Measurements from ENCODE around the gene TMEM190.
"Not testable (repeated sequence)": the region's sequence is repeated elsewhere in the genome, so short reads cannot be mapped to it uniquely, and the experiment has no call there.

TMEM190 gene

GRCh38 chr19:55376241-55376933 lies at the start of gene TMEM190:
Gene TMEM190, plus strand, starts transcription at chr19:55376826. Its CDS starts 28 bp downstream, at chr19:55376854.
- DNase-seq = no peak

- DNase-seq = not testable (repeated sequence)
Observed at GRCh38 chr19:55328774-55329318, 47.8 kb upstream of the TMEM190 start.

- not testable (repeated sequence) for DNase-seq
Observed at GRCh38 chr19:55329791-55330190, 46.8 kb upstream of the TMEM190 start.

GRCh38 chr19:55333870-55334269 lies 42.8 kb upstream of the TMEM190 start:
- DNase-seq = no peak

DNA sequence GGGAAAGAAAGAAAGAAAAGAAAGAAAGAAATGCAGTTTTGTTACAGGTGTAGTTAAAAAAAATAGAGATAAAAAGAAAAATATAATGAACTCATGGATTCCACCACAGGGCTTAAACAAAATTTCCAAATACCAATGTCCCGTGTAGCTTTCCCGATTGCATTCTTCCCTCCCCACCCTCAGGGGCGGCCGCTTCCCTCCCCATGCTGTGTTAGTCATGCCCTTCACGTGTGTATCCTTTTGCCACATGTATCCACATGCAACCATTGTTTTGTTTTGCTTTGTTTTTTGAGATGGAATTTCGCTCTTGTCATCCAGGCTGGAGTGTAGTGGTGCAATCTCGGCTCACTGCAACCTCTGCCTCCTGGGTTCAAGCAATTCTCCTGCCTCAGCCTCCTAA lies 40.5 kb upstream of the TMEM190 start:
- DNase-seq = peak; percentile 9

DNA sequence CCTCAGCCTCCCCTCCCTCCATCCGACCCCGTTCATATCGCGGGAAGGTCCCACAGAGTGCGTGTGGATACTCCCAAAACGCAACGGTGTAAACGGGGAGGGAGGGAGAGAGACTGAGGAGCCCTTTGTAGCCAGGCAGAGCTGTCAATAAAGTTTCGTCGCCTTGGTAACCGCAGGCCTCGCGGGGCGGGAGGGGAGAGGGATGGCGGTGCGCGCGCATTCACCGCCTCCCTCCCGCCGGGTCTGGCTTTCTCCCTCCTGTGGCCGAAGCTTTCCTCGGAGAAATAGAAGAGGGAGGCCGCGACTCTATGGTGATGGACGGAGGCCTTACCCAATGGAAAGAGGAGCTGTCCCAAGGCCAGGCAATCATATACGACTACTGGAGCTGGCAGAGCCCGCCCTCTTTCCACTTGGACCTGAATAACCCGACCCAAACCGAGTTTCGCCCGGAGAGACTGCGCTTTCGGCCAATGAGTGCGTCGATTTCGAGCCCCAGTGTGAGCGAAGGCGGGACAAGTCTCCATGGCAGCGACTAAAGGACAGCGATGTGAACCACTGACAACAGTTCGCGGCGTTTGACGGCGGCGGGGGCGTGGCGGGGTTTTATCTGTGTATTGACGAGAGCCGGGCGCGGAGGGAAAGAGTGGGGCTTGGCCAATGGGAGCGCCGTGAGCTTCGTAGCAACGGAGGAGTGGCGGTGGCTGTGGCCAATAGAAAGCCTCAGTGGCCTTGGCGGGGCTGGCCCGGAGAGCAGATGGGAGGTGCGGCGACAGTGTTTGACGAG lies 37.3 kb upstream of the TMEM190 start, which contains the start of gene KMT5C:
Gene KMT5C, plus strand, starts transcription at position 772 of the 784 bp plus-strand sequence. CDS start 2,061 bp downstream, outside the sequence.
- peak; percentile 100 for DNase-seq

DNA sequence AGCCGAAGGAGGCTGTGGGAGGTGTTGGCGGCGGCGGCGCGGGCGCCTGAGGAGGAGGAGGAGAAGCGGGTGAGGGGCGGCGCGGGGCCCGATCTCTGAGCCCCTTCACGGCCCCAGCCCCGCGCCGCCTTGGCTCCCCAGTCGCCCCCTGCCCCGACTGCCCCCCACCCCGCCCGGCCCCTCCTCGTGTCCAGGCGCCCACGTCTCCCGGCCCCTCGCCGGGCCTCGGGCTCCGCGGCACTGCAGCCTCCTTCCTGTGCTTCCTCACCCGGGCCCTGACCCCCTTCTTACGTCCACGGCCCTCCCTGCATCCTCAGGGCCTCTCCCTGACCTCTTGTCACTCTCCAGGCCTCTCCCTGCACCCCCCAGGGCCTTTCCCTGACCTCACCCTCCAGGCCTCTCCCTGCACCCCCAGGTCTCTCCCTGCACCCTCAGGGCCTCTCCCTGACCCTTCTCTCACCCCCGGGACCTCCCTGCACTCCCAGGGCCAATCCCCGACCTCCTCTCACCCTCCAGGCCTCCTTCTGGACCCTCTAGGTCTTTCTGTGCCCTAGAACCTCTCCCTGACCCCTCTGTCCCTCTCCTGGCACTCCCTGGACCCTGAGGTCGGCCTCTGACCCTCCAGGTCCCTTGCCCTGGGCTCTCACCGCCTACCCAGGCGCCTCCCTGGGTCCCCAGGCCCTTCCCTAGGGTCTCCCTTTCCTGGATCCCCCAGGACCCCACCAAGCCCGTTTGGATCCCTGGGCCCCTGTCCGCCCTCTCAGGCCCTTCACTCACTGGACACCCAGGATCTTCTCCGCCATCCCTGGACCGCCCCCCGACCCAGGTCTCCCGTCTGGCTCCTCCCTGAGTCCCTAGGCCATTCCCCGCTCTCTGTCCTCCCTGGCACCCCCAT lies 36.5 kb upstream of the TMEM190 start:
- DNase-seq = peak; percentile 55

DNA sequence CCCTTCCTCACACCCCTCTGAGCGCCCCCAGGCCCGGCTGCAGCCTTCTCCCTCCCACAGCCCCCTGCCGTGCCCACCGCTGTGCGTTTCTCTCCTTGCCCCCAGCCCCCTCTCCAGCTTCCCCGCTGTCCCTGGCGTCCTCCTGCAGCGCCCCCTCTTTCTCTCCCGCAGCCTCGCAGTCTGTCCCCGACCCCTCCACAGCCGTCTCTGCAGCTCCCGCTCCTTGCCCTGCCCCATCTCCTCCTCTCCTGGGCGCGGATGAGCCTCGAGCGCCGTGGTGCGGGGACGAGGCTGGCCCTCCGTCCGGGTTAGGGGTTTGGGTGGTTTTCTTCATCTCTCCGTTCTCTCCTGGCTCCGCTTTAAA lies 35.9 kb upstream of the TMEM190 start:
- peak; percentile 61 for DNase-seq

GRCh38 chr19:55341171-55341588 lies 35.4 kb upstream of the TMEM190 start:
- peak; percentile 86 for DNase-seq

DNA sequence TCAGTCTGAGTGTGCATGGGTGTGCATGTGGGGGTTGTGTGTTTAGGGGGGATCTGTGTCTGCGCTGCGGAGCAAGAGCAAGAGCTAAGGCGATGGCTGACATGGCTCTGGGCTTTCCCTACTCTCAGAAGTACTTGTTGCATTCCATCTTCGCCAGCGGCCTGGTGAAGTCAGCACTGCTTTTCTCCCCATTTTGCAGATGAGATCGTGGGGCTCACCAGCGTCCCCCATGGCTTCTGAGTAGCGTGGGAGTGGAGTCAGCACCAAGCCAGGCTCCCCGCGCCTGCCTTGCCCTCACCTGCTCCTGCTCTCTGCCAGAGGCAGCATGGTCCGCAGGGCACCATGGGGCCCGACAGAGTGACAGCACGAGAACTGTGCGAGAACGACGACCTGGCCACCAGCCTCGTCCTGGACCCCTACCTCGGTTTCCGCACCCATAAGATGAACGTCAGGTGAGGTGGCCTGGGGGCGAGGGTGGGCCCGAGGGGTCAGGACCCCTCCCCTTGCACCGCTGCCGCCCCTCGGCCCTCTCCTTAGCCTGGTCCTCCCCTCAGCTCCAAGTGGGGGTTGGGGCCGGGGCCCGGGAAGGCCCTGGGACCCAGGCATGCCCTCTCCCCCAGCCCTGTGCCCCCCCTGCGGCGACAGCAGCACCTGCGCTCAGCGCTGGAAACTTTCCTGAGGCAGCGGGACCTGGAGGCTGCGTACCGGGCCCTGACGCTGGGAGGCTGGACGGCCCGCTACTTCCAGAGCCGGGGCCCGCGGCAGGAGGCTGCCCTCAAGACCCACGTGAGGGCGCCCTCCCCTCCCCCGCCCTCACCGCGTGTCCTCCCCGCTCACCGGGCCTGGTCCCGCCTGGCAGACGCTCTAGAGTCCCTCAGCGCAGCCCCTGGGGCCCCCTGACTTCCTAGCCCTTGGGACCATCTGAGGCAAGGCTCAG lies 34.8 kb upstream of the TMEM190 start:
- peak; percentile 22 for DNase-seq

- DNase-seq = peak; percentile 81
Observed at GRCh38 chr19:55344444-55344843, 32.2 kb upstream of the TMEM190 start.

DNA sequence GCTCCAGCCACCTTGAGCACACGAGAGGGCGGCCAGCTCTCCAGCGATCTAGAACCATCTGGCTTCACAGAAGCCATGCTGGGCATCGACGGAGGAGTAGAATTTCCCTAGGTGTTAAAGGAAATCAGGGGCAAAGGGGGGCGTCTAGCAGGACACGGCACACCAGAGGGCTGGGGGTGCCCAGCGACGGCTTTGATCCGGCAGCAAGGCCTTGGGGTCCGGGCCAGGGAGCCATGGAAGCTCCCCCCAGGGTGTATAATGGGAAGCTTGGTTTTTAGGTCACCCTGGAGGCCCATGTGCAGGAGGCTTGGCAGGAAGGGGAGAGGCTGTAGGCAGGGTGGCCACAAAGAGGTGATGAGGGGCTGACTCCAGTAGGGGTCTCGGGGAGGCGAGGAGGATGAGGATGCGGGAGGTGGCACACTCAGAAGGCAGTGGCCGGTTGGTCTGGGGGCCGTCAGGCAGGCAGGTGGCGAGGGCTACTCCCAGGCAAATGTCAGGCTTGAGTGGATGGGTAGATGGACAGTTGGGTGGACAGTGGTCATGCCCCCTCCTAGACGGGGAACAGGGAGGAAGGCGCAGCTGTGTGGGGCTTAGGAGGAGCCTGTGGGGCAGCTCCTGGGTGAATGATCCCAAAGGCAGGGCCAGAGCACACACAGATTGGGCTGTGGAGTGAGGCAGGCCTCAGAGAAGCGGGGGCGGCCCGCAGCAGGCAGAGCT lies 31.4 kb upstream of the TMEM190 start:
- peak; percentile 16 for DNase-seq

DNA sequence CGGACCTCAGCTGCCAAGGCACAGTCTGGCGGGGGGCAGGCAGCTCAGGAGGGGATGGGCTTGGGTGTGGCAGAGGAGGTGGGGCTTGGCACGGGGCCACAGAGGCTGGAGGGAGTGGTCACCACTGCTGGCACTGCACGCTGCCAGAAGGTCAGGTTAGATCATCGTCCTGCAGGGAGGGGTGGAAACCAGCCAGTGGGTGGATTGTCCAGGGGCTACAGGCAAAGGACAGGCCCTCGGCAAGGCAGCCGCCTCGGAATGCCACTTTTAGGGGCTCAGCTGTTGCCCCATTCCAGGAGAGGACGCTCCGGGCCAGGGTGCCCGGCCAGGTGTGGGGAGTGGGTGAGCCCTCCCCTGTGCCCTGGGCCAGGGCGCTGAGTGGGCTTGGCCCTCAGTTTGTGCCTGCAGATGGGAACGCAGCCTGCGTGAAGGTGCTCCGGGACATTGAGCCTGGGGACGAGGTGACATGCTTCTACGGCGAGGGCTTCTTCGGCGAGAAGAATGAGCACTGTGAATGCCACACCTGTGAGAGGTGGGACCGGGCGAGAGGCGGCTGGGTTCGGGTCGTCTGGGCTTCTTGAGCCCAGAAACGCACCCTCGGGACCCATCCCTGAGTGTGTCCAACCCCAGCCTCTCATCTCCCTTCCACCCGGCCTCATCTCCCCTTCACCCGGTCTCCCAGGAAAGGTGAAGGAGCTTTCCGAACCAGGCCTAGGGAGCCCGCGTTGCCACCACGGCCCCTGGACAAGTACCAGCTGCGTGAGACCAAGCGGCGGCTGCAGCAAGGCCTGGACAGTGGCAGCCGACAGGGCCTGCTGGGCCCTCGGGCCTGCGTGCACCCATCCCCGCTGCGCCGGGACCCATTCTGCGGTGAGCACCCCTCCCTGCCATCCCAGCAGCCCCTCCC lies 30.6 kb upstream of the TMEM190 start:
- peak; percentile 79 for DNase-seq

- DNase-seq = no peak
Observed at GRCh38 chr19:55346725-55347441, 29.7 kb upstream of the TMEM190 start.

GRCh38 chr19:55347442-55348009 lies 29.1 kb upstream of the TMEM190 start:
- DNase-seq = peak; percentile 24

- peak; percentile 29 for DNase-seq
Observed at GRCh38 chr19:55348317-55349034, 28.1 kb upstream of the TMEM190 start.

DNA sequence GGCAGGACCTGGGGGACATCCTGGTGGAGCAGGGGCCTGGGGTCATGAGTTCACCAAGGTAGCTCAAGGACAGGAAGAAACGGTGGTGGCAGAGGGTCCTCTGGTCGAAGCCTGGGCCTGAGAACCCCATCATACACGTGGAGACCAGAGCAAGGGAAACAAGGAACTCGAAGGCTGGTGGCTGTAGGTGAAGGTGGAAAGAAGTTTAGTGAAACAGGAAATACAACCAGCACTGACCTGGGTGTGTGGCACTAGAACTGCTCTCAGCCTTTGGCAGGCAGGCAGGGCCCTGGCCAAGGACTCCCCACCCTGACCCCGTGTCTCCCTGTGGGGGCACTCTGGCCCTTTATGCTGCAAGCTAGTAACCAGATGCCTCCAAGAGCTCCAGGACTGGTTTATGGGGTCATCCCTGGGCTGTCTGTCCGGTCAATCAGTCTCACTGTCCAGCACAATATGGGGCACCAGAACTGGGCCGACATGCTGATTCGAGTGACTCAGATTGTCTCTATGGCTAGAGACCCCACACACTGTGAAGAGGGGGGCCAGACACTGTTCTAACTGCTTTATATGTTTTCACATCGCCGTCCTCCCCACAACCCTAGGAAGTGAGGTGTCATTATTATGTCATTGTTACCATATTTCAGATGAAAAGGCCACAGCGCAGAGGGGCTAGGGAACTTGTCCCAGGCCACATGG lies 25.9 kb upstream of the TMEM190 start:
- DNase-seq = no peak

Measured in right hindlimb (tissue), 1 donor.